GM19240 (cell line): ENCODE data around the gene KLRC1.
"Not testable (repeated sequence)": the region's sequence is repeated elsewhere in the genome, so short reads cannot be mapped to it uniquely, and the experiment has no call there.

Source experiments
- DNase-seq: peaks from one replicate; pipeline ENCODE4 v3.0.0; 2011; ENCODE audit warnings: low spot score; ENCODE audit not compliant: insufficient read length

KLRC1 gene

GRCh38 chr12:10453156-10453555 lies at the start of gene KLRC1:
KLRC1 (minus strand) TSS chr12:10453377; CDS start chr12:10451156, 2,221 bp downstream.
- no peak for DNase-seq

GRCh38 chr12:10501030-10501429 lies 47.9 kb upstream of the KLRC1 start:
- DNase-seq = no peak

- no peak for DNase-seq
Observed at GRCh38 chr12:10498042-10498441, 44.9 kb upstream of the KLRC1 start.

- no peak for DNase-seq
Observed at GRCh38 chr12:10497602-10498001, 44.4 kb upstream of the KLRC1 start.

- DNase-seq = no peak
Observed at GRCh38 chr12:10491766-10492165, 38.6 kb upstream of the KLRC1 start.

GRCh38 chr12:10487328-10487727 lies 34.2 kb upstream of the KLRC1 start:
- not testable (repeated sequence) for DNase-seq

- DNase-seq = not testable (repeated sequence)
Observed at GRCh38 chr12:10481901-10482300, 28.7 kb upstream of the KLRC1 start.

GRCh38 chr12:10472808-10473207 lies 19.6 kb upstream of the KLRC1 start:
- DNase-seq = not testable (repeated sequence)

GRCh38 chr12:10469701-10470100 lies 16.5 kb upstream of the KLRC1 start:
- DNase-seq = no peak

- no peak for DNase-seq
Observed at GRCh38 chr12:10466311-10466710, 13.1 kb upstream of the KLRC1 start.

GRCh38 chr12:10457760-10458159 lies 4.6 kb upstream of the KLRC1 start:
- DNase-seq = no peak

GRCh38 chr12:10456856-10457255 lies 3.7 kb upstream of the KLRC1 start:
- DNase-seq = no peak

GRCh38 chr12:10455766-10456165 lies 2.6 kb upstream of the KLRC1 start:
- no peak for DNase-seq

- no peak for DNase-seq
Observed at GRCh38 chr12:10454531-10454930, 1.4 kb upstream of the KLRC1 start.

- no peak for DNase-seq
Observed at GRCh38 chr12:10448236-10448635, 4.9 kb downstream of the KLRC1 start.

- not testable (repeated sequence) for DNase-seq
Observed at GRCh38 chr12:10446052-10446451, 7.1 kb downstream of the KLRC1 start.

- DNase-seq = not testable (repeated sequence)
Observed at GRCh38 chr12:10441144-10441543, 12.0 kb downstream of the KLRC1 start.

GRCh38 chr12:10439608-10440274 lies 13.4 kb downstream of the KLRC1 start:
- not testable (repeated sequence) for DNase-seq

GRCh38 chr12:10437601-10438000 lies 15.6 kb downstream of the KLRC1 start:
- DNase-seq = not testable (repeated sequence)

GRCh38 chr12:10435816-10436215 lies 17.4 kb downstream of the KLRC1 start, which contains the start of gene KLRC2:
KLRC2 (minus strand) TSS chr12:10436010; CDS start chr12:10435986, 24 bp downstream.
- DNase-seq = not testable (repeated sequence)

- not testable (repeated sequence) for DNase-seq
Observed at GRCh38 chr12:10430623-10431022, 22.6 kb downstream of the KLRC1 start.

GRCh38 chr12:10425938-10426337 lies 27.2 kb downstream of the KLRC1 start:
- DNase-seq = not testable (repeated sequence)

- not testable (repeated sequence) for DNase-seq
Observed at GRCh38 chr12:10424260-10424899, 28.8 kb downstream of the KLRC1 start.
